Mesendoderm (in vitro differentiated cells): Measurements from ENCODE around the gene PPP2R5C.

Source experiments
- DNase-seq: peaks from one replicate; pipeline ENCODE4 v3.0.0; 2013
- H2AK5ac ChIP-seq: 2 replicates; pipeline ENCODE4 v1.6.1; 2013; ENCODE audit warnings: low read length, inconsistent platforms
- H2BK120ac ChIP-seq: 2 replicates; pipeline ENCODE4 v1.6.1; 2013; ENCODE audit warnings: low read depth, mild to moderate bottlenecking, low read length, moderate library complexity, mixed read lengths
- H2BK15ac ChIP-seq: replicated peaks from 2 replicates; pipeline ENCODE4 v1.6.1; 2013; ENCODE audit warnings: low read depth, mild to moderate bottlenecking, moderate library complexity
- H2BK5ac ChIP-seq: 2 replicates; pipeline ENCODE4 v1.6.1; 2013; ENCODE audit warnings: low read length, inconsistent platforms
- H3K18ac ChIP-seq: 2 replicates; pipeline ENCODE4 v1.6.1; 2013; ENCODE audit warnings: mild to moderate bottlenecking, low read length, mixed read lengths
- H3K23ac ChIP-seq: one replicate; pipeline ENCODE4 v1.6.1; 2013; ENCODE audit warnings: low read length
- H3K27ac ChIP-seq: 2 replicates; pipeline ENCODE4 v1.5.1; 2013; ENCODE audit warnings: low read depth, mild to moderate bottlenecking, inconsistent platforms, low read length, moderate library complexity
- H3K27me3 ChIP-seq: 2 replicates; pipeline ENCODE4 v1.6.1; 2013; ENCODE audit warnings: low read length, control low read depth, mild to moderate bottlenecking, inconsistent platforms; ENCODE audit not compliant: insufficient read depth, poor library complexity
- H3K36me3 ChIP-seq: 2 replicates; pipeline ENCODE4 v1.6.1; 2013; ENCODE audit warnings: low read length, inconsistent platforms; ENCODE audit not compliant: control insufficient read depth, insufficient read depth
- H3K4ac ChIP-seq: one replicate; pipeline ENCODE4 v1.6.1; 2013; ENCODE audit warnings: low read depth, mild to moderate bottlenecking, low read length, moderate library complexity
- H3K4me1 ChIP-seq: 2 replicates; pipeline ENCODE4 v1.6.1; 2013; ENCODE audit warnings: low read depth, low read length, inconsistent platforms; ENCODE audit not compliant: control insufficient read depth
- H3K4me2 ChIP-seq: 2 replicates; pipeline ENCODE4 v1.6.1; 2013; ENCODE audit warnings: low read length
- H3K4me3 ChIP-seq: 2 replicates; pipeline ENCODE4 v1.5.1; 2013; ENCODE audit warnings: mild to moderate bottlenecking, low read length
- H3K56ac ChIP-seq: one replicate; pipeline ENCODE4 v1.6.1; 2013; ENCODE audit warnings: low read length
- H3K79me1 ChIP-seq: 2 replicates; pipeline ENCODE4 v1.6.1; 2013; ENCODE audit warnings: low read length, inconsistent platforms
- H3K79me2 ChIP-seq: 2 replicates; pipeline ENCODE4 v1.6.1; 2013; ENCODE audit warnings: mild to moderate bottlenecking, low read length; ENCODE audit not compliant: control insufficient read depth, insufficient read depth
- H3K9ac ChIP-seq: 2 replicates; pipeline ENCODE4 v1.6.1; 2013; ENCODE audit warnings: low read length, inconsistent platforms
- H4K5ac ChIP-seq: one replicate; pipeline ENCODE4 v1.6.1; 2013; ENCODE audit warnings: low read length
- H4K8ac ChIP-seq: one replicate; pipeline ENCODE4 v1.6.1; 2013; ENCODE audit warnings: low read depth, mild to moderate bottlenecking, control low read depth, low read length, moderate library complexity
- WGBS: extraction: QIAGEN DNeasy Blood & Tissue Kit; methylation state at CpG from one replicate; pipeline ENCODE4 v1.1.7; 2013; ENCODE audit warnings: low lambda C conversion rate, missing lambda C conversion rate; ENCODE audit not compliant: insufficient coverage; ENCODE audit errors: extremely low coverage; 5-methylcytosine and 5-hydroxymethylcytosine counted together

The PPP2R5C gene

DNA sequence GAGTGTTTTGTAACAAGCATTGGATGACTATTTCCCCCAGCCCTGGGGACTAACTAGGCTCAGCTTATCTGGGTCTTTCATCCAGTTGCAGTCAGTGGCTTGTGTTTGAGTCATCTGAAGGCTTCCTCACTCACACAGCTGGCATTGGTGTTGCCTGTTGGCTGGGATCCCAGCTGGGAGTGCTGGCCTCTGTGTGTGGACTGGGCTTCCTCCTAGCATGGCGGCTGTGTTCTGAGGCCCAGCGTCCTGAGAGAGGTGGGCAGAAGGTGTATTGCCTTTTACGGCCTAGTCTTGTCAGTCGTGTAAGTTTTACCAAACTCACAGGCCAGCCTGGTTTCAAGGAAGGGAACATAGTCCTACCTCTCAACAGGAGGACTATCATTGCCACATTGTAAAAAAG is 28.3 kb upstream of the PPP2R5C start:
- no peak overlapping the region for H2BK15ac ChIP-seq
- H3K4me1 ChIP-seq = peaks cover 4% of the 10 kb centered on the region

GRCh38 chr14:101734246-101734847 is 27.2 kb upstream of the PPP2R5C start:
- Histone ChIP-seq H4K5ac (no peak overlapping the region), H2BK15ac (no peak overlapping the region), H3K4ac (no peak overlapping the region), H3K79me1 (no peaks in the 10 kb centered on the region), H3K4me2 (no peak overlapping the region), H3K4me3 (no peak overlapping the region), H4K8ac (no peak overlapping the region), H2AK5ac (no peak overlapping the region), H3K27ac (no peak overlapping the region), H3K56ac (no peak overlapping the region), H3K9ac (no peak overlapping the region), H2BK5ac (no peak overlapping the region), H3K18ac (no peak overlapping the region), H3K4me1 (peaks cover 4% of the 10 kb centered on the region), H3K23ac (no peak overlapping the region), H3K36me3 (no peaks in the 10 kb centered on the region), H3K79me2 (no peaks in the 10 kb centered on the region), H3K27me3 (no peaks in the 10 kb centered on the region), H2BK120ac (no peak overlapping the region)
- WGBS = no CpG with 5 or more reads among the region's 16 CpGs
- no peak for DNase-seq

More for the DNA sequence above, 28.3 kb upstream of the PPP2R5C start:
- H3K9ac ChIP-seq = no peak overlapping the region
- no peak overlapping the region for H3K23ac ChIP-seq
- H3K79me1 ChIP-seq = no peaks in the 10 kb centered on the region
- no peak overlapping the region for H2BK120ac ChIP-seq
- no peaks in the 10 kb centered on the region for H3K36me3 ChIP-seq
- H3K18ac ChIP-seq = no peak overlapping the region
- DNase-seq = no peak
- no peaks in the 10 kb centered on the region for H3K79me2 ChIP-seq
- H3K27ac ChIP-seq = no peak overlapping the region
- no peak overlapping the region for H3K4me3 ChIP-seq
- H4K8ac ChIP-seq = no peak overlapping the region
- WGBS = no CpG with 5 or more reads among the region's 4 CpGs
- no peak overlapping the region for H2AK5ac ChIP-seq
- no peaks in the 10 kb centered on the region for H3K27me3 ChIP-seq
- no peak overlapping the region for H3K4ac ChIP-seq
- H3K56ac ChIP-seq = no peak overlapping the region
- no peak overlapping the region for H3K4me2 ChIP-seq
- H2BK5ac ChIP-seq = no peak overlapping the region
- no peak overlapping the region for H4K5ac ChIP-seq

- no peak for DNase-seq
- no CpG with 5 or more reads among the region's 7 CpGs for WGBS
- H4K5ac ChIP-seq = no peak overlapping the region
These were observed 26.1 kb upstream of the PPP2R5C start for GRCh38 chr14:101735453-101735852.

GRCh38 chr14:101736071-101736470 is 25.4 kb upstream of the PPP2R5C start:
- Histone ChIP-seq H3K79me1 (no peaks in the 10 kb centered on the region), H3K18ac (no peak overlapping the region), H3K56ac (no peak overlapping the region), H2BK5ac (no peak overlapping the region), H3K27me3 (no peaks in the 10 kb centered on the region), H3K4me1 (peaks cover 3% of the 10 kb centered on the region), H4K8ac (no peak overlapping the region), H3K27ac (no peak overlapping the region), H2BK15ac (no peak overlapping the region), H4K5ac (no peak overlapping the region), H3K36me3 (no peaks in the 10 kb centered on the region), H2BK120ac (no peak overlapping the region), H3K4me2 (no peak overlapping the region), H3K4me3 (no peak overlapping the region), H2AK5ac (no peak overlapping the region), H3K4ac (no peak overlapping the region), H3K23ac (no peak overlapping the region), H3K79me2 (no peaks in the 10 kb centered on the region), H3K9ac (no peak overlapping the region)
- WGBS = no CpG with 5 or more reads among the region's 4 CpGs
- no peak for DNase-seq

More at GRCh38 chr14:101735453-101735852, 26.1 kb upstream of the PPP2R5C start:
- Histone ChIP-seq H3K23ac (no peak overlapping the region), H4K8ac (no peak overlapping the region), H3K4me2 (no peak overlapping the region), H2AK5ac (no peak overlapping the region), H3K18ac (no peak overlapping the region), H3K4me3 (no peak overlapping the region), H3K27me3 (no peaks in the 10 kb centered on the region), H3K56ac (no peak overlapping the region), H3K27ac (no peak overlapping the region), H3K79me1 (no peaks in the 10 kb centered on the region), H2BK5ac (no peak overlapping the region), H3K36me3 (no peaks in the 10 kb centered on the region), H3K4me1 (peaks cover 4% of the 10 kb centered on the region), H2BK15ac (no peak overlapping the region), H3K9ac (no peak overlapping the region), H3K79me2 (no peaks in the 10 kb centered on the region), H2BK120ac (no peak overlapping the region), H3K4ac (no peak overlapping the region)

DNA sequence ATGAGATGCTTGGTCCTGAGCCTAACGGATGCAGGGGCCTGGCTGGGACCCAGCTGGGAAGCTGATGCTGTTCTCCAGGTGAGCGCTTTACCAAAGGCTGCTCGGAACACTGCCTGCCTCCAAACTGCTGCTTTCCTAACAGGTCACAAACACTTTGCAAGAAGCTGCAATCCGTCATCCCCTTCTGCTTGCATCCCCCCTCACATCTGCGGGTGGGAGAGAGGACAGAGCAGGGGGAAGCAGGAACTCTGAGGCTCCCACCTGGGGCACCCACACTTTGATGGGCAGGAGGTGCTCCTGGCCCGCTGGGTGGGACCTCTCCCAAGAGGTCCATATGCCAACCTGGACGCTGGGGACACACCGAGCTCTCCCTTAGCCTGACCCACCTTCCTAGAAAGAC is 24.9 kb upstream of the PPP2R5C start:
- no peak overlapping the region for H4K5ac ChIP-seq
- no peak for DNase-seq
- H3K4me2 ChIP-seq = no peak overlapping the region
- H3K18ac ChIP-seq = no peak overlapping the region
- H3K79me2 ChIP-seq = no peaks in the 10 kb centered on the region
- no peak overlapping the region for H2BK120ac ChIP-seq
- no peak overlapping the region for H3K27ac ChIP-seq
- H2AK5ac ChIP-seq = no peak overlapping the region
- H2BK5ac ChIP-seq = no peak overlapping the region
- no peak overlapping the region for H3K56ac ChIP-seq
- H3K4me1 ChIP-seq = no peaks in the 10 kb centered on the region
- no peak overlapping the region for H3K23ac ChIP-seq
- H4K8ac ChIP-seq = no peak overlapping the region
- no peaks in the 10 kb centered on the region for H3K27me3 ChIP-seq
- H3K4me3 ChIP-seq = no peak overlapping the region
- no CpG with 5 or more reads among the region's 8 CpGs for WGBS
- no peak overlapping the region for H3K9ac ChIP-seq
- no peak overlapping the region for H2BK15ac ChIP-seq
- H3K4ac ChIP-seq = no peak overlapping the region
- no peaks in the 10 kb centered on the region for H3K79me1 ChIP-seq
- H3K36me3 ChIP-seq = no peaks in the 10 kb centered on the region
